NOMO-1 treated with dmso at 0.1 percent for 144 hours (cell line): ENCODE results near the gene CWH43.
"Not testable (repeated sequence)": the region's sequence is repeated elsewhere in the genome, so short reads cannot be mapped to it uniquely, and the experiment has no call there.

ENCODE experiments used
- DNase-seq: peaks from one replicate; lab custom pipeline; 2025; ENCODE audit not compliant: unreplicated experiment; lab: John Stamatoyannopoulos, UW

Gene CWH43

DNA sequence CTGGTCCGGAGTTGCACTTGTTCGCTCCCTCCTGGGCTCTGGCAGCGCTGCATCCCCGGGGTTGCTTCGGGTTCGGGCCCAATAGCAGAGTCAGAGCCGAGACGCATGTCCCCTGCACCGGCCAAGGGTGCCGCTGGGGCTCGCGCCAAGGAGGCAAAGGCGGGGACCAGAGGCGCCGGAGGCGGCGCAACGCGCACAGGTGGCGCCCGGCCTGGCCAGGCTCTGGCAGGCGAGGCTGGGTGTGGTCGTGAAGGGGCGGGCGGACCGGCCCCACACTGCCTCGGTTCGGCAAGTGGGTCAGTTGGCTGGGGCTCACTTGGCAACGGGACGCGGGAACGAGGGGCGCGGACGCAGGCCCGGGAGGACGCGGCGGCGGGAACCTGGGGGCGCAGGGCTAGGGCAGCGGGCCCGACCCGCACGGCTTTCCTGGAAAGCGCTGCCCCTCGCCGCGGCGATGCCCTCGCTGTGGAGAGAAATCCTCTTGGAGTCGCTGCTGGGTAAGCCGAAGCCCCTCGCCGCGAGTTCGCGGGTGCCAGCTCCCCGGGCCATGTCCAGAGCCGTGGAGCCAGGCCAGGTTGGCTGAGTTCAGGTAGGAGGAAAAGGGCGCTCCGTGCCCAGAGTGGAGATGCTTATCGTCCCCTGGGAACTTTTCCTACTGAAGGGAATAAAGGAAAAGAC, at the start of gene CWH43:
TSS of gene CWH43 (plus strand) at position 300 of the 678 bp plus-strand sequence. CDS start at position 455, 155 bp downstream.
- DNase-seq = no peak

DNA sequence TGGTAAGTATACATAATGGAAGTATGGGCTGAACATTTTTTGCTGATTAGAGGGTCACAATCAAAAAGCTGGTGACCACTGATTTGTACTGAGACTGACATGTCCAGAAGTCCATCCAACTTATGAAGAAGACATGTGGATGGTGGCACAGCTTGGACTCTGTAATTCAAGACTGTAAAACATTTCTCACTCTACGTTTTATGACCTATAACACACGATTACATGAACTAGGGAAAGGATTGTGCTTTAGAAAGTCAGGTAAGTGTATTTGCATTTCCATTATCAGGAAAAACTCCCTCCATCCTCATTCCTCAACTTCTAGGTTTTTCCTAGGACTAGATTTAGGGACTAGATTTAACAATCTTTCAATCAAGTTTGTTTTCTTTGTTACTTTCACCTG, 49.0 kb upstream of the CWH43 start:
- DNase-seq = no peak

- no peak for DNase-seq
Observed at GRCh38 chr4:48938831-48939230, 47.2 kb upstream of the CWH43 start.

- DNase-seq = no peak
Observed at GRCh38 chr4:48939785-48940184, 46.3 kb upstream of the CWH43 start.

GRCh38 chr4:48943387-48943786, 42.7 kb upstream of the CWH43 start:
- DNase-seq = no peak

- no peak for DNase-seq
Observed at GRCh38 chr4:48944252-48944651, 41.8 kb upstream of the CWH43 start.

DNA sequence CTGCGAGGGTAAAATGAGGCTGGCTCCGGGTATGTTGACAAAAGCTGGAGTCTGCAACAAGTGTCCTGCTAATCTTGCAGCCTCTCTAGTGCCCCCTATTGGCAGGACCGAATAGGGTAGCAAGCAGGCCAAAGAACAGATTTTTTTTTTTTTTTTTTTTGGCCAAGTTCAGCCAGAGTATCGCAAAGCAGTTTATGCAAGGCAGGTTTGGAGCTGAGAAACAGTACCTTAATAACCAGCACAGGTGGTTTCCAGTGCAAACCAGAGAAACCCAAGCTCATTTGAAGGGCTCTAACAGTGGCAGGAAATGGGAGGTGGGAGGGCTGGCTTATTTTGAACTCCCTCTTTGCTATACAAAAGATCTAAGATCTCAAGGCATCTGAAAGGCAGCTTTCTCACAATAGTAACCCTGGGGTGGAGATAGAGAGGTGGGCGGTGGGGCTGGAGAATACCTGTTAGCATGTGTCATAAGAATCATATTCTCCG, 41.3 kb upstream of the CWH43 start:
- no peak for DNase-seq

GRCh38 chr4:48945981-48946380, 40.1 kb upstream of the CWH43 start:
- no peak for DNase-seq

DNA sequence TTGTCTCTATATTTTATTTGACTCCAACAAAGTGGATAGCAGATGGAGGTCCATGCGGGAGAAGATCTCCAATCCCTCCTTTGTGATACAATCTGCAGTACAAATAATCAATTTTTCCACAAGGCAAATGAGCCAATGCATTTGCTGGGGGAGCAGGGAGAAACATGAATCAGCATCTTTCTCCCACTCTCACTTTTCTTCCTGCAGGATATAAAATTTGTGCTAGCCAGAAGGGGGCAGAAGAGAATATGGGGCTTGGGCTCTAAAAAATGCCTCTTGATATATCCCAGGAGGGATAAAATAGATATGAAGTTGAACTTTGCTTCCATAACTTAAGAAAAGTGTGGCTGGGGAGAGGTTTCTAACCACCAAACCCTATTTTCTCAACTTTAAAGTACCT, 38.3 kb upstream of the CWH43 start:
- DNase-seq = no peak

DNA sequence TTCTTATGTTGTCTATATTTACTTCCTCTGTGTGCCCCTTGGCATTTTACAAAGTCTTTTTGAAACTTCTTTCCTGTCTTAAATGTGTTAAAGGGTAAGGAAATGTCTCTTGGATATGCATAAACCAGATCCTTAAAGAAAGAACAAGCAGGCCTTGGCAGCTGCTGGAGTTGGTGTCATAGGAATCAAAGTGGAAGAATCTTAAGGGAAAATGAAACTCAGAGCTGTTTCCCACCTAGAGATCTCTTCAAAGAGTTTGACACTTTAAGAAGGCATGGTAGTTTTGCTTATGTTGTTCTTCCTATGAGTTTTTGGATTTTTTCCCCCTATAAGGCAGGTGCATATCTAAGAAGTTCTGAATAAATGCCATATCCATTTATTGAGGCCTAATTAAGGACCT, 37.0 kb upstream of the CWH43 start:
- DNase-seq = no peak

DNA sequence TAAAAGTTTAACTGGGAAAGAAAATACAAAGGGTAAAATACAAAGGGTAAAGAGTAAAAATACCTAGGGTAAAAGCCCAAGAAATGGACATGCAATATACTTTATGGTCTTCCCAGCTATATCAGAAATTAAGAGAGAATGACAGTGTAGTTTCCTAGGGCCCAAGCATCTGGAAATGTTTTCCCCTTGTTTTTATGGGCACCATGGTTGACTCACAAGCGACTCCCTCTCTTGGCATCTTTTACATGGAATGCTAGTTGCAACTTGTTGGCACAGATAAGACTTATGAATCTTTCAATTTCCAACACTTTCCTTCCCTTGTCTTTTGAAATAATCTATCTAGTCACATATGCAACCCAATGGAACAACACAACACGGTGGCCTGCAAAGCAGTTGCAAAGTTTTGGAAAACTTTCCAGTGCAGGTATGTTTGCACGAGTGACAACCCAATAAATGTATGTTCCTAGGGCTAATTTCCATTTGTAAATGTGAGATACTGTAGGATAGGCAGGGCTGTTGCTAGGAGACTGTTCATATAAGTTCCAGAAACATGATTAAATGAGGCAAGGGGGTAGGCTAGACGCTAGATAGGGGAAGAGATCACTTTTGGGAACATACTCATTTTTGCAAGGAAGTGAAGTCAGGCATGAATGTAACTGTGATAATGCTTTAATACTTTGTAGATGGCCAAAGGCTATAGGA, 36.4 kb upstream of the CWH43 start:
- no peak for DNase-seq

- DNase-seq = no peak
Observed at GRCh38 chr4:48954314-48954713, 31.8 kb upstream of the CWH43 start.

- not testable (repeated sequence) for DNase-seq
Observed at GRCh38 chr4:48957366-48957765, 28.7 kb upstream of the CWH43 start.

DNA sequence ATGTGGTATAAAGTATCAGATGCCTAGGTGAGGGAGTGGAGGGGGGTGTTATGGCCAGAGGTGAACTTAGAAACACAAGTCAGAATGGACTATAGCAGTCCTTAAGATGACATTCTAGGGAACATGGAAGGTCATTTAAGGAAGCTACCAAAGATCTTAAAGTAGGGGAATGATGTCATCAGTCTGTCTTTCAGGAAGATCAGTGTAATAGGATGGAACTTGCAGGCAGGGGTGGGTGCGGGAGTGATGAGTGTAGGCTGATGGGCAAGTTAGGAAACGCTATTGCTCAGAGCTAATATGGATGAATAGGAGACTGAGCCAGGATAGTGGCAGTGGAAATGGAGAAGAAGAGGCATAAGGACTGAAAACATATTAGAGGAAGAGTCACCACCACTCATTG, 27.5 kb upstream of the CWH43 start:
- no peak for DNase-seq

- DNase-seq = no peak
Observed at GRCh38 chr4:48960988-48961635, 25.0 kb upstream of the CWH43 start.

- DNase-seq = no peak
Observed at GRCh38 chr4:48962636-48963035, 23.4 kb upstream of the CWH43 start.

DNA sequence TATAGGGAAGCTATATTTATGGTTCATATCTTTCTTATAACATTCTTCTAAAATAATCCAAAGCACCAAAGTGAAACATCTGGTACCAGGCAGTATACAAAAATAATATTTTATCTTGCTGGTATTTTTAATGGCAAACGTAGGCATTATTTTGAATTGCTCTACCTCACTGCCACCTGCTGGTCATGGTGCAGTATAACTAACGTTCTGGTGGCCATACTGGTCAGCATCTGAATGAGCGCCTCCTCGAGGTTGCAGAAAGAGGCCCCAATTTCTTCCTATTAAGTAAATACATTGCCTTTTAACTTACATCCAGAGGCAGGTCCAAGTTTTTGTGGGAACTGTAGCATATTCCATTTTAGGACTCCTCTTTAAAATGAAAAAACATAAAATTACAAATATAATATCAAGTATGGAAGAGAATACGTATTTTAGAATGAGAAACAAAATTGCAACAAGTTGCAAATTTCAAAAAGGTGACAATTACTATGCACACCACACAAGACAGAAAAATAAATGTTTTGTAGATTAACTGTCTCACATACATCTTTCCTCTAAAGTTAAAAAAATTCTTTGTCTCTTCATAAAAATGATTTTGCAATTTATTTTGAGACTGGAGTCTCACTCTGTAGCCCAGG, 22.9 kb upstream of the CWH43 start:
- DNase-seq = peak; percentile 67

GRCh38 chr4:48967101-48967500, 19.0 kb upstream of the CWH43 start:
- no peak for DNase-seq

GRCh38 chr4:48967631-48968030, 18.4 kb upstream of the CWH43 start:
- DNase-seq = no peak

- DNase-seq = no peak
Observed at GRCh38 chr4:48968814-48969213, 17.3 kb upstream of the CWH43 start.

DNA sequence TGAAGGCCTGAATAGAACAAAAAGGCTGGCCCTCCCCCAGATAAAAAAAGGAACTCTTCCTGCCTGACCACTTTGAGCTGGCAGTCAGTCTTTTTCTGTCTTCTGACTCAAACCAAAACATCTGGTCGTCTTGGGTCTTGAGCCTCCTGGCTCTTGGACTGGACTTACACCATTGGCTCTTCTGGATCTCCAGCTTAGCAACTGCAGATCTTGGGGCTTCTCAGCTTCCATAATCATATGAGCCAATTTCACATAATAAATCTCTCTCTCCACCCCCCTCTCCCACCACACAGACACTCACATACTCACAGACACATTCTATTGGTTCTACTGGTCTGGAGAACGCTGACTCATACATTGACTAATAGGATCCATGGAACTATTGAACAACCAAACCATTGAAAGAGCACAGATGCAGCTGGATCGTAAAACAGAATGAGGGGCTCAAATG, 15.6 kb upstream of the CWH43 start:
- no peak for DNase-seq
